WERI-Rb-1 (cell line): ENCODE data around the gene PRM3.

Source experiments
- DNase-seq: peaks from one replicate; pipeline ENCODE4 v3.0.0-alpha.2; 2020
- H3K27ac ChIP-seq: fragments of 250-450 bp; sonication (Bioruptor Pico); 2 replicates; pipeline ENCODE4 v1.5.1; 2020; ENCODE audit warnings: mild to moderate bottlenecking, moderate library complexity
- H3K27me3 ChIP-seq: fragments of 250-450 bp; sonication (Bioruptor Pico); 2 replicates; pipeline ENCODE4 v1.5.1; 2021; ENCODE audit warnings: mild to moderate bottlenecking, low read depth, moderate library complexity; ENCODE audit not compliant: insufficient read depth, severe bottlenecking
- H3K36me3 ChIP-seq: fragments of 250-450 bp; sonication (Bioruptor Pico); 2 replicates; pipeline ENCODE4 v1.5.1; 2020; ENCODE audit warnings: mild to moderate bottlenecking, moderate library complexity
- H3K4me3 ChIP-seq: 2 replicates; pipeline ENCODE4 v1.5.1; 2011; ENCODE audit warnings: low read depth, mild to moderate bottlenecking, control low read depth, low read length
- H3K9me3 ChIP-seq: fragments of 250-450 bp; sonication (Bioruptor Pico); 2 replicates; pipeline ENCODE4 v1.5.1; 2021; ENCODE audit warnings: mild to moderate bottlenecking, moderate library complexity; ENCODE audit not compliant: severe bottlenecking
- CTCF ChIP-seq: IDR thresholded peaks from 2 replicates; pipeline ENCODE4 v1.5.1; 2011; ENCODE audit warnings: low read depth, mild to moderate bottlenecking, control low read depth, inconsistent platforms, low read length

PRM3 gene

GRCh38 chr16:11253009-11253994 lies 20.1 kb downstream of the PRM3 start:
- DNase-seq: no peak
- H3K27me3 ChIP-seq: no peaks in the 10 kb centered on the region
- no peak overlapping the region for H3K4me3 ChIP-seq
- no peak for TF ChIP-seq CTCF
- H3K36me3 ChIP-seq: no peaks in the 10 kb centered on the region; the same call in 1 of the 2 replicates
- H3K27ac ChIP-seq: no peak overlapping the region
- no peaks in the 10 kb centered on the region for H3K9me3 ChIP-seq

GRCh38 chr16:11252482-11252931 lies 20.9 kb downstream of the PRM3 start:
- no peaks in the 10 kb centered on the region; the same call in 1 of the 2 replicates for H3K36me3 ChIP-seq
- H3K9me3 ChIP-seq: no peaks in the 10 kb centered on the region
- no peak overlapping the region for H3K4me3 ChIP-seq
- DNase-seq: no peak
- no peak overlapping the region for H3K27ac ChIP-seq
- no peak for TF ChIP-seq CTCF
- H3K27me3 ChIP-seq: no peaks in the 10 kb centered on the region

GRCh38 chr16:11251525-11252481 lies 21.6 kb downstream of the PRM3 start:
- Histone ChIP-seq H3K27me3 (no peaks in the 10 kb centered on the region), H3K9me3 (no peaks in the 10 kb centered on the region), H3K4me3 (no peak overlapping the region), H3K27ac (no peak overlapping the region), H3K36me3 (no peaks in the 10 kb centered on the region; the same call in 1 of the 2 replicates)
- no peak for DNase-seq
- TF ChIP-seq CTCF: no peak

GRCh38 chr16:11250786-11251524 lies 22.5 kb downstream of the PRM3 start:
- TF ChIP-seq CTCF: no peak
- no peaks in the 10 kb centered on the region; the same call in 1 of the 2 replicates for H3K36me3 ChIP-seq
- no peak overlapping the region for H3K27ac ChIP-seq
- no peaks in the 10 kb centered on the region for H3K9me3 ChIP-seq
- no peak overlapping the region for H3K4me3 ChIP-seq
- no peaks in the 10 kb centered on the region for H3K27me3 ChIP-seq
- no peak for DNase-seq

- Histone ChIP-seq H3K27me3 (no peaks in the 10 kb centered on the region), H3K27ac (no peak overlapping the region), H3K4me3 (no peak overlapping the region), H3K36me3 (no peaks in the 10 kb centered on the region; the same call in 1 of the 2 replicates), H3K9me3 (no peaks in the 10 kb centered on the region)
- no peak for TF ChIP-seq CTCF
- no peak for DNase-seq
Measured at GRCh38 chr16:11250091-11250785, 23.2 kb downstream of the PRM3 start.
